Cortex of kidney (tissue), 1 donor: ENCODE measurements around the gene GYPB.
"Not testable (repeated sequence)": the region's sequence is repeated elsewhere in the genome, so short reads cannot be mapped to it uniquely, and the experiment has no call there.

ENCODE experiments used
- DNase-seq: peaks from one replicate; lab custom pipeline; 2025; lab: John Stamatoyannopoulos, UW

The GYPB gene

GRCh38 chr4:144014808-144015207, 4.4 kb downstream of the GYPB start:
- DNase-seq = no peak

- DNase-seq = not testable (repeated sequence)
Measured at GRCh38 chr4:144008602-144009001, 10.6 kb downstream of the GYPB start.

GRCh38 chr4:144007960-144008359, 11.2 kb downstream of the GYPB start:
- DNase-seq = not testable (repeated sequence)

GRCh38 chr4:144006200-144006803, 12.9 kb downstream of the GYPB start:
- not testable (repeated sequence) for DNase-seq

DNA sequence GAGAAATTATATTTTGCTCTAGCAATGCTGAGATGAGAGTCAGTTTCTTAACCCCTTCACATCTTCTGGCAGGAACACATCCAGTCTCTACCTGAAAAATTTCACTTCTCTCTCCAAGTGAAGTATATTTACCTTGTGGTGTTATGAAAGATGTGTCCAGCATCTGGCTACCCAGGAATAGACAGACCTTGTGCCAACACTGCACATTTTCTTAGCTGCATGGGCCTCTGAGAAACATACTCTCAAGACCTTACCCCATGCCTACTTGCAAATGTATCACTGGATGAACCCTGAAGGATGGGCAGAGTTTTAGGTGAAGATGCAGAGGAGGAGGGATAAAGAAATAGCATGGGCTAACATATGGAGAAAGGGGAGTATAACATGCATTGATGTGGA, 13.6 kb downstream of the GYPB start:
- not testable (repeated sequence) for DNase-seq

DNA sequence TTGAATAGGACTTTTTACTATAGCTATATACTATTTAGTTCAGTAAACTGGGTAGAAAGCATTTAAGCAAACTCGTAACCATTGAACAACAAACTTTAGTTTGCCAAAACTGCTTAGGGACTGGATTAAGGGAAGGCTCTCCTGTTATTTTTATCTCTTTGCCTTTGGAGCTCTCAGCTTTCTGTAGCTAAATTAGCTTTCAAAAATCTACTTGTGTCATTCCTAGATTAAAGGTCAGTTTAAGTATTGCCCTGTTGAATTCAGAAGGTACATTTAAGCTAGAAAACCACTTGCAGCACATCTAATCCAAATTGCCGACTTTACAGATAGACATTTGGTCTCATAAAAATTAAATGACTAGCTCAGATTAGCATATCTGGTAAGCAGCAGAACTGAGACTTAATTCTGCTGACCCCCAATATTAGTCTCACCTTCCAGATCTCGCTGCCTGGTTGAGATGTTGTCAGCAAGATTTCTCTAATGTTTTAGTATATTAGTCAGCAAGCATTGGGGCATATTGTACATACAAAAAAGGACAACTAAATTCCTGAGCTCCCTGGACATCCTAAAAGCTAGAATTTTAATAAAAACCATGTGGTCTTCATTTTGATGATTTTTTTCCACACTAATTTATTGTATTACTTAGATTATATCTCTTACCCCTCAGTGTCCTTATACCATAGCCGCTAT, 14.2 kb downstream of the GYPB start:
- DNase-seq = not testable (repeated sequence)

DNA sequence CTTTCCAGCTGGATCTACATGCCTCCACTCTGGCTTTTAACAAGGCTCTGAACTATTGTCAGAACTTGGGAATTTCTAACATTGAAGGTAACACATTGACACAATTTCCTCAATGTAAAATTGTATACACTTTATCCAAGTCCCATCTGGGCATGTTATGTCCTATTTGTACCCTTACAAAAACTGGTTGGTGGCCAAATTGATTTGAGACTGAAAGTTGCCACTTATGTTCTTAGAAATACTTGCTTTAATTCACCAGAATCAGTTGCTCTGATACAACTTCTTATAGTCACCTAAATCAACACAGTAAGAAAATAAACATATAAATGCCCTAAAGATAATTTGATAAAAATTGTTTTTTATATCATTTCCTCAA, 15.3 kb downstream of the GYPB start:
- not testable (repeated sequence) for DNase-seq

DNA sequence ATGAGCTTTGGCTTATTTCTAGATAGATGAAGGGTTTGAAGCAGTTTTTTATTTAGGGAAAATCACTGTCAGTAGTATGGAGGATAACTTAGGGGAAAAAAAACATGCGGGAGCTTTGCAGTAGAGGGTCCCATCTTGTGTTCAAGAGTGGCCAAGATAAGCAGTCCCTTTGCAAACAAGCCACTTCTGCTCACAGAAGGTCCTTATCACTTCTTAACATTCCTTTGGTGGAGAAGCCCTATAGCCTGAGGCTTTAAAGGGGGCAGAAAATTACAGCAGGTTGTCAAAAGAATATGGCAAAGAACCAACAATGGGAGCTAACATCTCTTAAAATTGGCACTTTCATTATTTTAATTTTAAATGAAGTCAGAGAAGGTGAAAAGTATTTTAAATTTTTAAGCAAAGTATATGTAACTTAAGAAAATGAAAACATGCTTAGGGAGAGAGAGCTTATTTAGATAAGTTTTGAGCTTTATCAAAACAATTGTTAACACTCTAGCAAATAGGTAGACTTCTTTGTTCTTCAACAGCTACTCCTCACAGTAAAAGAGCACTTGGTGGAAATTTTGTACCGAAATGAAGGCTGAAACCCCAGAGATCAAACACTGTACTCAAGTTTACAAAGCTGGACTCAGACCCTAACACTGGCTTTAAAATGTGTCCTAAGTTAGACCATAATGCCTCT, 15.8 kb downstream of the GYPB start:
- not testable (repeated sequence) for DNase-seq

DNA sequence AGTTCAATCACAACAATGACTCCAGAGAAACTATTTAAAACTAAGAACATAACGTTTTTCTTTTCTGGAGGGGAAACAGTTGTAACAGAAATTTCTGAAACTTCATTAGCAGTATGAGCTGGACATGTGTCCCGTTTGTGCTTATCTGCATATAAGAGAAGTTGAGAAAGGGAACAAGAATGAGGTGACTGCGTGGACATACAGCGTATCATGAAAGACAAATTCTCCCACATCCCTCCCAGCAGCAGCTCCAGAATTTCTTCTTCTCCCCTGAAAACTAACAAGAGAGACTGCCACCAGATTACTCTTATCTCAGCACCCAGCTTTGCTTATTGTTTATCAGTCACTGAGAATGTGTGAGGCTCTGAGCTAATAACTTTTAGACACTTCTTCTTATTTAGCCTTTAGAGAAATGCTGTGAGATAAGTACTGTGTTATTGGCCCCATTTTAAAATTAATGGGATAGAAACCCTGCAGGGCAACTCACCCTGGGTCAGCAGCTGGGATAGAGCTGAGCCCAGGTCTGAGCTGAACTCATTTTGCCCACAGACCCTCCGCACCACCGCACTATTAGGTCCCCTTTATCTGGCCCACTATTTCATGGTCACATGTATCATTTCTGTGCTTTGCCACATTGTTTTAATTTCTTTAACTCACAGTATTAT, 18.7 kb downstream of the GYPB start:
- not testable (repeated sequence) for DNase-seq

DNA sequence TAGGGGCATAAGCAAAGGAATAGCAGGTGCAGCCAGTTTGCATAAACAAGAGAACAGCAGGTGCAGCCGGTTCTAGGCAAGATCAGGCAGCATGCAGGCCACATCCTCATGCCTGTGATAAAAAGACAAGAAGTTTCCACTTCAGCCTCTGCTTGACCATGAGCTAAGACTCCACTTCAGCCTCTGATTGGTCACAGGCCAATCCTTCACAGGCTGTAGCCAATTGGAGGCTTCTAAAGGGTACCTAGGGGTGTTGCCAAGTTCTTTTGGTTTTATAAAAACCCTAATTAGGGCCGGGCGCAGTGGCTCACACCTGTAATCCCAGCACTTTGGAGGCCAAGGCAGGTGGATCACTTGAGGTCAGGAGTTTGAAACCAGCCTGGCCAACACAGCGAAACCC, 23.0 kb downstream of the GYPB start:
- not testable (repeated sequence) for DNase-seq

GRCh38 chr4:143991761-143992160, 27.4 kb downstream of the GYPB start:
- DNase-seq = not testable (repeated sequence)

- not testable (repeated sequence) for DNase-seq
Measured at GRCh38 chr4:143990717-143991116, 28.5 kb downstream of the GYPB start.

- DNase-seq = no peak
Measured at GRCh38 chr4:143986180-143986579, 33.0 kb downstream of the GYPB start.

DNA sequence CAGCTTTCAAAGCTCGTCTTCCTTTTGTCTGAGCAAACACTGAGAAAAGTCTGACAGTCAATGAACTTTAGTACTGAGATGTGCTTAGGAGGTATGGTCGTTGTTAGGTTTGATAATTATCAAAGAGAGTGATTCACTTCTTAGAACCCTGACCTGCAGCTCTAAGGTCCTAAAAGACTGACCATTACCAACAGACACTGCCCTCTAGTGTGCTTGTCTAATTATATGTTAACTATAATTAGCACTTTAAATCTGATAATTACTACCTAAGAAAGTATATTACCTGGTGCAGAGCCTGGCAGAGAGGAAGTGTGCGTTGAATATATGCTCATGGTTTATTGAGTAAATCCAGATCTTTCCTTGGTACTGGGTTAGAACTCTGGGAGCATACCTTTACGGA, 38.4 kb downstream of the GYPB start:
- not testable (repeated sequence) for DNase-seq

DNA sequence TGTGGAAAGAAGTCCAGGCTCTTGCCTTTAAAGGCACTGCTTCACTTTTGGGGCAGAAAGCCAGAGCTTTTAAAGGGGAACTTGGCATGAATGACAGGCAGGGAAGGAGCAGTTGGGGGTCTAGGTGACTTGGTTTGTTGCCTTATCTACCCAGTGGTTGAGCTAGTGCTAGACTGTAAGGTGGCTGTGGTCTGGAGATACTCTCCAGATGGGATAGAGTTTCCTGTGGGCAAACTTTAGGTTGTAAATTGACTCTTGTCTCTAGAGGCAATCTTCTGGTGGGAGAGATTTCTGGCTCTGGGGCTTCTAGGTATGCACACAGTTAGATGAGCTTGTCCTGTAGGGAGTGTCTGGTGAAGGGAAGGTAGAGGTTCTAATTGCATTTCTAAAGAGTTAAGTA, 43.7 kb downstream of the GYPB start:
- DNase-seq = not testable (repeated sequence)

GRCh38 chr4:143974021-143974420, 45.2 kb downstream of the GYPB start:
- not testable (repeated sequence) for DNase-seq

- DNase-seq = no peak
Measured at GRCh38 chr4:143961075-143961474, 58.1 kb downstream of the GYPB start.

DNA sequence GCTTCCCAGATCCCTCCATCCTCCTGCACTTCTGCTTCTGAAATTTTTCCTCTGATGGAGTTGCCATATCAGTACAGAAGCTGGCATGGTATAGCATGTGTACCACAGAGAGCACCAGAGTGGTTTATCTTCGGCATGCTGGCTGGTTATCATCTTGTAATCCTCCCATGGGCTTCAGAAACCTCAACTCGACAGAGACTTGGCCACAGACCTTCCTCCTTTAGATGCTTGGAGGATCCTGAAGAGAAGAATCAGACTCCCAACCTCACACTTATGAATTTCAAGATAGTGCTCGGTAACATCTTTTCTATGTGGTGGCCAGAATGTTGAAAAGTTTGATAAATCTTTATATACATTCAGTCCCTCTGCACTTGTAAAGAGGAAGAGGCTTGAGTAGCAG, 63.9 kb downstream of the GYPB start:
- DNase-seq = not testable (repeated sequence)

DNA sequence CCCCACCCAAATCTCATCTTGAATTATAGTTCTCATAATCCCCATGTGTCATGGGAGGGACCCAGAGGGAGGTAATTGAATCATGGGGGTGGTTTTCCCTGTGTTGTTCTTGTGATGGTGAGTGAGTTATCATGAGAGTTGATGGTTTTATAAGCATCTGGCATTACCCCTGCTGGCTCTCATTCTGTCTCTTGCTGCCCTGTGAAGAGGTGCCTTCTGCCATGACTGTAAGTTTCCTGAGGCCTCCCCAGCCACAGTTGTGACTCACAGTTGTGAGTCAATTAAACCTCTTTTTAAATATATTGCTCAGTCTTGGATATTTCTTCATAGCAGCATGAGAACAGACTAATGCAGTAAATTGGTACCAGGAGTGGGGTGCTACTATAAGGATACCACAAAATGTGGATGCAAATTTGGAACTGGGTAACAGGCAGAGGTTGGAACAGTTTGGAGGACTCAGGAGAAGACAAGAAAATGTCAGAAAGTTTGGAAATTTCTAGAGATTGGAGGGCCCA, 67.7 kb downstream of the GYPB start:
- not testable (repeated sequence) for DNase-seq

- DNase-seq = not testable (repeated sequence)
Measured at GRCh38 chr4:143950967-143951366, 68.2 kb downstream of the GYPB start.

DNA sequence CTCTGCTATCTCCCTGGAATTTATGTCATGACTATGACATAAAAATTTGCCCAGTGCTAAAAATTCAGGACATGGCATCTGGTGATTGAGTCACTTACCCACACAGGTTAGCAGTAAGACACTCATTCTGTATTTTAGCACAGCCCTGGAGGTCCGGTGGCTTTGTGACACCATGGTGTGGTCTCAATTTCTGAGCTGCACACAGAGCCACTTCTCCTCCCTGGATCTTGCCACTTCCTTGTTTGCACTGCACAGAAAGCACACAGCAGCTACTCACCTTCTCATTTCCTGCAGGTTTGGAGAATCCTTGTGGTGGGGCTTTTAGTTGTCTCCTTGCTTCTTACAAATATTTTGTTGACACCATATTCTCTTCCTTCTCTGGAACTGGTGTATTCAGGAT, 69.0 kb downstream of the GYPB start:
- not testable (repeated sequence) for DNase-seq

- not testable (repeated sequence) for DNase-seq
Measured at GRCh38 chr4:143947493-143947892, 71.7 kb downstream of the GYPB start.
